HepG2 (cell line): Measurements from ENCODE around the gene PARS2. TPM values are rescaled to one million over a fixed set of nuclear protein-coding genes. Genes with fewer than 3 reads are reported as not detected.

Experiments used
- DPF2 ChIP-seq: sonication (generic); formaldehyde crosslinking; IDR thresholded peaks from 2 replicates; pipeline ENCODE4 v1.4.0; 2020; ENCODE audit warnings: mild to moderate bottlenecking, low read depth, missing genetic modification reagents, borderline replicate concordance
- KDM3A ChIP-seq: IDR thresholded peaks from 2 replicates; pipeline ENCODE4 v1.6.1; 2018; ENCODE audit warnings: low read depth, missing compliant biosample characterization
- KDM5B ChIP-seq: sonication (generic); formaldehyde crosslinking; IDR thresholded peaks from 2 replicates; pipeline ENCODE4 v1.4.0; 2020; ENCODE audit warnings: missing genetic modification reagents, mild to moderate bottlenecking, borderline replicate concordance
- KLF15 ChIP-seq: sonication (generic); formaldehyde crosslinking; IDR thresholded peaks from 2 replicates; pipeline ENCODE4 v1.8.1; 2023; ENCODE audit warnings: borderline replicate concordance, mild to moderate bottlenecking, inconsistent platforms, missing genetic modification reagents, mixed read lengths
- KLF9 ChIP-seq: IDR thresholded peaks from 2 replicates; pipeline ENCODE4 v1.6.1; 2016; ENCODE audit warnings: low read depth
- RFXANK ChIP-seq: IDR thresholded peaks from 2 replicates; pipeline ENCODE4 v1.6.1; 2016
- RNF2 ChIP-seq: fragments of 450-650 bp; conservative IDR thresholded peaks from 2 replicates; pipeline ENCODE4 v1.6.1; 2016; ENCODE audit warnings: low read depth
- SALL1 ChIP-seq: sonication (generic); formaldehyde crosslinking; IDR thresholded peaks from 2 replicates; pipeline ENCODE4 v1.8.0; 2022; ENCODE audit warnings: mild to moderate bottlenecking, missing genetic modification reagents
- TCF12 ChIP-seq, 2 experiments: fragments of 450-650 bp in 1 of 2; sonication (generic) in 1 of 2; formaldehyde crosslinking in 1 of 2; IDR thresholded peaks; 2 replicates each; pipeline versions ENCODE4 v1.6.1 to v1.8.0; 2017 to 2022; ENCODE audit warnings: antibody characterized with exemption in 1 of 2, mild to moderate bottlenecking in 1 of 2, missing genetic modification reagents in 1 of 2, moderate library complexity in 1 of 2
- ZFP36 ChIP-seq: fragments of 150-350 bp; IDR thresholded peaks from 2 replicates; pipeline ENCODE4 v1.6.1; 2018; ENCODE audit warnings: borderline replicate concordance, low read length, low read depth; ENCODE audit not compliant: partially characterized antibody
- ZNF20 ChIP-seq: sonication (generic); formaldehyde crosslinking; IDR thresholded peaks from 2 replicates; pipeline ENCODE4 v1.4.0; 2020; ENCODE audit warnings: mild to moderate bottlenecking, moderate library complexity, missing genetic modification reagents
- ZNF232 ChIP-seq: sonication (generic); formaldehyde crosslinking; IDR thresholded peaks from 2 replicates; pipeline ENCODE4 v1.4.0; 2020; ENCODE audit warnings: missing genetic modification reagents, borderline replicate concordance
- ZNF274 ChIP-seq: sonication (generic); formaldehyde crosslinking; IDR thresholded peaks from 2 replicates; pipeline ENCODE4 v1.5.1; 2020; ENCODE audit warnings: mild to moderate bottlenecking, missing genetic modification reagents
- polyA plus RNA-seq, 8 experiments: library from polyadenylated mRNA; depleted of rRNA in 3 of 8; stranded (reverse) in 7 of 8; unstranded in 1 of 8; fragments of >200 nt; fragmentation: Illumina TruSeq in 4 of 8; extraction: Trizol in 4 of 8; gene quantifications; 2 replicates each; pipeline versions ENCODE4 v1.2.1 to v1.2.3, GENCODE V29; 2011 to 2016; ENCODE audit warnings: low read depth in 4 of 8, missing spikeins in 1 of 8, mixed read lengths in 1 of 8; ENCODE audit not compliant: insufficient read depth in 1 of 8
- total RNA-seq, 5 experiments: library from RNA; depleted of rRNA; stranded (reverse); fragments of >200 nt; fragmentation: Illumina TruSeq; extraction: Trizol; gene quantifications; 2 replicates each; pipeline ENCODE4 v1.2.3, GENCODE V29; 2016; ENCODE audit warnings: low read depth in 1 of 5
- TF ChIP-seq, protein P1 (sequence below): IDR thresholded peaks from 2 replicates; pipeline ENCODE4 v1.6.1; 2016; ENCODE audit warnings: low read depth
- TF ChIP-seq, protein P2 (sequence below): sonication (generic); formaldehyde crosslinking; IDR thresholded peaks from 2 replicates; pipeline ENCODE4 v1.4.0; 2020; ENCODE audit warnings: missing genetic modification reagents, borderline replicate concordance
- TF ChIP-seq, protein P3 (sequence below): sonication (generic); formaldehyde crosslinking; conservative IDR thresholded peaks from 2 replicates; pipeline ENCODE4 v1.8.0; 2022; ENCODE audit warnings: missing genetic modification reagents
- TF ChIP-seq, protein P4 (sequence below): sonication (generic); formaldehyde crosslinking; IDR thresholded peaks from 2 replicates; pipeline ENCODE4 v1.4.0; 2020; ENCODE audit warnings: low read depth, mild to moderate bottlenecking, missing genetic modification reagents

The PARS2 gene
- total and polyA plus RNA-seq, 2 of the 13 experiments (the other 11 are each of a cell fraction or from before 2014, with no cell fraction given): 2.4 to 4.6 TPM

DNA sequence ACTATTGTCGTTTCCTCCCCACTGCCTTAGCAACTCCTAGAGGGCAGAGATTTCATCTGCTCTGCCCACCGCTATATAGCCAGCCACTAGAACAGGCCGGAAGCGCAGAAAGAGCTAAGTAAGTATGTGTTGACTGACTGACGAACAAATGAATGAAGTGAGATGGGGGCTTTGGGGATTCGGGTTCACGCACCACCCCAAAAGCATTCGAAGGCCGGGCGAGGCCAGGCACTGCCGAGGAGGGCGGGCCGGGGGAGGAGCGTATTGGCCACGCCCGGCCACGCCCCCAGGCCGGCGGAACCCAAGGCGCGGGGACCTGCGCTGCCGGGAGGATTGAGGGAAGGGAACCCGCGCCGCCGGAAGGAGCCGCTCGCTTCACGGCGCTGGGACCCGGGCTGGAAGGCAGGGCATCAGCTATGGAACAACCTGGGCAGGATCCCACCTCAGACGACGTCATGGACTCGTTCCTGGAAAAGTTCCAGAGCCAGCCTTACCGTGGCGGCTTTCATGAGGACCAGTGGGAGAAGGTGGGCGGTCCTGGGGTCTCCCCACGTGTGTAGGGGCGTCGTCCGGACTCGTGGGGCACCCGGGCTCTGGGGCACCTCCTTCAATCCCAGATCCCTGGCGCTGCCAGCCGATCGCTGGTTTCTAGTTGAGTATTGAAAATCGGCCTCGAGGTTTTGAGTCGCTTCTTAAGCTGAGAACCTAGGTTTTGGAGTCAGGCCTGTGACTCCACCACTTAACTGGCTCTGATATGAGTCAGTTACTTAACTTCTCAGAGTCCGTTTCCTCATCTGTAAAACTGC, 48.6 kb downstream of the PARS2 start, which contains the start of gene TTC4 (continued):
- TF ChIP-seq, protein P1, sequence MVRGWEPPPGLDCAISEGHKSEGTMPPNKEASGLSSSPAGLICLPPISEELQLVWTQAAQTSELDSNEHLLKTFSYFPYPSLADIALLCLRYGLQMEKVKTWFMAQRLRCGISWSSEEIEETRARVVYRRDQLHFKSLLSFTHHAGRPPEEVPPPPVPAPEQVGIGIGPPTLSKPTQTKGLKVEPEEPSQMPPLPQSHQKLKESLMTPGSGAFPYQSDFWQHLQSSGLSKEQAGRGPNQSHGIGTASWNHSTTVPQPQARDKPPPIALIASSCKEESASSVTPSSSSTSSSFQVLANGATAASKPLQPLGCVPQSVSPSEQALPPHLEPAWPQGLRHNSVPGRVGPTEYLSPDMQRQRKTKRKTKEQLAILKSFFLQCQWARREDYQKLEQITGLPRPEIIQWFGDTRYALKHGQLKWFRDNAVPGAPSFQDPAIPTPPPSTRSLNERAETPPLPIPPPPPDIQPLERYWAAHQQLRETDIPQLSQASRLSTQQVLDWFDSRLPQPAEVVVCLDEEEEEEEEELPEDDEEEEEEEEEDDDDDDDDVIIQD (CRISPR knock-in tag): peak; percentile 38; the same call in 1 of the 2 replicates
- TF ChIP-seq ZNF274 (no peak), RNF2 (no peak), KDM5B (peak; percentile 92), RFXANK (peak; percentile 66; the same call in 1 of the 2 replicates), ZNF232 (CRISPR knock-in tag) (peak; percentile 93), SALL1 (CRISPR knock-in tag) (peak; percentile 85), KLF15 (CRISPR knock-in tag) (0 out of 2 replicates have a peak, but pooled peaks have one; percentile 67), KLF9 (CRISPR knock-in tag) (no peak; the same call in 1 of the 2 replicates), ZNF20 (CRISPR knock-in tag) (no peak), ZFP36 (no peak), KDM3A (CRISPR knock-in tag) (peak; percentile 77; the same call in 1 of the 2 replicates), DPF2 (no peak), TCF12 (IDR thresholded peaks at IDR 0.05) (no peak), TCF12 (CRISPR knock-in tag; IDR thresholded peaks at IDR 0.05) (no peak)
- TF ChIP-seq, protein P2, sequence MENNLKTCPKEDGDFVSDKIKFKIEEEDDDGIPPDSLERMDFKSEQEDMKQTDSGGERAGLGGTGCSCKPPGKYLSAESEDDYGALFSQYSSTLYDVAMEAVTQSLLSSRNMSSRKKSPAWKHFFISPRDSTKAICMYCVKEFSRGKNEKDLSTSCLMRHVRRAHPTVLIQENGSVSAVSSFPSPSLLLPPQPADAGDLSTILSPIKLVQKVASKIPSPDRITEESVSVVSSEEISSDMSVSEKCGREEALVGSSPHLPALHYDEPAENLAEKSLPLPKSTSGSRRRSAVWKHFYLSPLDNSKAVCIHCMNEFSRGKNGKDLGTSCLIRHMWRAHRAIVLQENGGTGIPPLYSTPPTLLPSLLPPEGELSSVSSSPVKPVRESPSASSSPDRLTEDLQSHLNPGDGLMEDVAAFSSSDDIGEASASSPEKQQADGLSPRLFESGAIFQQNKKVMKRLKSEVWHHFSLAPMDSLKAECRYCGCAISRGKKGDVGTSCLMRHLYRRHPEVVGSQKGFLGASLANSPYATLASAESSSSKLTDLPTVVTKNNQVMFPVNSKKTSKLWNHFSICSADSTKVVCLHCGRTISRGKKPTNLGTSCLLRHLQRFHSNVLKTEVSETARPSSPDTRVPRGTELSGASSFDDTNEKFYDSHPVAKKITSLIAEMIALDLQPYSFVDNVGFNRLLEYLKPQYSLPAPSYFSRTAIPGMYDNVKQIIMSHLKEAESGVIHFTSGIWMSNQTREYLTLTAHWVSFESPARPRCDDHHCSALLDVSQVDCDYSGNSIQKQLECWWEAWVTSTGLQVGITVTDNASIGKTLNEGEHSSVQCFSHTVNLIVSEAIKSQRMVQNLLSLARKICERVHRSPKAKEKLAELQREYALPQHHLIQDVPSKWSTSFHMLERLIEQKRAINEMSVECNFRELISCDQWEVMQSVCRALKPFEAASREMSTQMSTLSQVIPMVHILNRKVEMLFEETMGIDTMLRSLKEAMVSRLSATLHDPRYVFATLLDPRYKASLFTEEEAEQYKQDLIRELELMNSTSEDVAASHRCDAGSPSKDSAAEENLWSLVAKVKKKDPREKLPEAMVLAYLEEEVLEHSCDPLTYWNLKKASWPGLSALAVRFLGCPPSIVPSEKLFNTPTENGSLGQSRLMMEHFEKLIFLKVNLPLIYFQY: peak; percentile 73; the same call in 1 of the 2 replicates
- TF ChIP-seq, protein P3, sequence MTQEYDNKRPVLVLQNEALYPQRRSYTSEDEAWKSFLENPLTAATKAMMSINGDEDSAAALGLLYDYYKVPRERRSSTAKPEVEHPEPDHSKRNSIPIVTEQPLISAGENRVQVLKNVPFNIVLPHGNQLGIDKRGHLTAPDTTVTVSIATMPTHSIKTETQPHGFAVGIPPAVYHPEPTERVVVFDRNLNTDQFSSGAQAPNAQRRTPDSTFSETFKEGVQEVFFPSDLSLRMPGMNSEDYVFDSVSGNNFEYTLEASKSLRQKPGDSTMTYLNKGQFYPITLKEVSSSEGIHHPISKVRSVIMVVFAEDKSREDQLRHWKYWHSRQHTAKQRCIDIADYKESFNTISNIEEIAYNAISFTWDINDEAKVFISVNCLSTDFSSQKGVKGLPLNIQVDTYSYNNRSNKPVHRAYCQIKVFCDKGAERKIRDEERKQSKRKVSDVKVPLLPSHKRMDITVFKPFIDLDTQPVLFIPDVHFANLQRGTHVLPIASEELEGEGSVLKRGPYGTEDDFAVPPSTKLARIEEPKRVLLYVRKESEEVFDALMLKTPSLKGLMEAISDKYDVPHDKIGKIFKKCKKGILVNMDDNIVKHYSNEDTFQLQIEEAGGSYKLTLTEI (CRISPR knock-in tag): no peak
- TF ChIP-seq, protein P4, sequence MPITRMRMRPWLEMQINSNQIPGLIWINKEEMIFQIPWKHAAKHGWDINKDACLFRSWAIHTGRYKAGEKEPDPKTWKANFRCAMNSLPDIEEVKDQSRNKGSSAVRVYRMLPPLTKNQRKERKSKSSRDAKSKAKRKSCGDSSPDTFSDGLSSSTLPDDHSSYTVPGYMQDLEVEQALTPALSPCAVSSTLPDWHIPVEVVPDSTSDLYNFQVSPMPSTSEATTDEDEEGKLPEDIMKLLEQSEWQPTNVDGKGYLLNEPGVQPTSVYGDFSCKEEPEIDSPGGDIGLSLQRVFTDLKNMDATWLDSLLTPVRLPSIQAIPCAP (CRISPR knock-in tag): no peak
